Prostate gland (tissue), 2 donors: Measurements from ENCODE around the gene SPI1.
"Not testable (repeated sequence)": the region's sequence is repeated elsewhere in the genome, so short reads cannot be mapped to it uniquely, and the experiment has no call there.

Experiments used
- CTCF ChIP-seq, 4 experiments: fragments of 200-600 bp in 2 of 4; fragments of 450-650 bp in 2 of 4; sonication (generic) in 2 of 4; IDR thresholded peaks; 1 replicate in 3 of 4; 2 replicates in 1 of 4; pipeline ENCODE4 v1.5.1; 2016 to 2019; ENCODE audit warnings: antibody characterized with exemption in 4 of 4, mild to moderate bottlenecking in 2 of 4, moderate library complexity in 2 of 4
- POLR2A ChIP-seq: fragments of 450-650 bp; IDR thresholded peaks from one replicate; pipeline ENCODE4 v1.6.1; 2016; ENCODE audit warnings: antibody characterized with exemption, mild to moderate bottlenecking

- not testable (repeated sequence) for TF ChIP-seq CTCF (IDR thresholded peaks at IDR 0.05); POLR2A
Observed at GRCh38 chr11:47334699-47335411, 43.5 kb downstream of the SPI1 start.
